Measurements from ENCODE around the gene CDK14.

DNA sequence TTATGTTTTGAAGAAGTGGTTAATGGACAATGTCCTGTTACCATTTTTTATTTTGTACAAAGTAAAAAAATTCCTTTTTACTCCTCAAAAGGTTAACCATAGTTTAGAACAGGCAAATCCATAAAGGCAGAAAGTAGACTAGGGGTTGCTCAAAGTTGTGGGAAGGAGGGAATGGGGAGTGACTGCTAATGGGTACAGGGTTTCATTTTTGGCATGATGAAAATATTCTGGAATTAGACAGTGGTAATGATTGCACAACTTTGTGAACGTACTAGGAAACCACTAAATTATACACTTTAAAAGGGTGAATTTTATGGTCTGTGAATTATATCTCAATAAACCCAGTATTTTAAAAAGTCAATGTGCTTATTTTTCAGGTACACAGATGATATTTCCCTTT lies 35.4 kb upstream of the CDK14 start:
- TF ChIP-seq CTCF (IDR thresholded peaks at IDR 0.05; ENCODE audit: borderline replicate concordance, extremely low read depth, low read length, poor library complexity, severe bottlenecking) (no peak), EZH2 (IDR thresholded peaks at IDR 0.05; ENCODE audit: borderline replicate concordance, low read depth, low read length, severe bottlenecking) (no peak)

Measured in DND-41 (cell line).